Naive thymus-derived CD8-positive, alpha-beta T cell (primary cell): ENCODE results near the gene C19orf33. TPM values are rescaled to one million over a fixed set of nuclear protein-coding genes. Genes with fewer than 3 reads are reported as not detected.
"Not testable (repeated sequence)": the region's sequence is repeated elsewhere in the genome, so short reads cannot be mapped to it uniquely, and the experiment has no call there.

ENCODE experiments used
- ATAC-seq, 2 donors: fragments of 150-1000 bp; cut with Tn5 transposase in 1 of 2; sonication (Bioruptor Pico), chemical (Tn5 transposase) in 1 of 2; 1 replicate in 1 of 2; 2 replicates in 1 of 2; pipeline ENCODE4 v1.10.0; 2021; ENCODE audit warnings: mild to moderate bottlenecking in 2 of 2, moderate library complexity in 2 of 2
- POLR2A ChIA-PET: fragments of 350-600 bp; sonication (Branson Sonifier 250); formaldehyde crosslinking; loops from one replicate; lab custom pipeline; 2021; ENCODE audit warnings: antibody characterized with exemption; lab: Charles Lee
- DNase-seq, 10 donors: peaks; one replicate each; pipeline versions ENCODE4 v3.0.0 to v3.0.0-alpha.2; 2020 to 2022
- H3K27ac Mint-ChIP-seq, 10 donors: one replicate each; pipeline ENCODE4 v1.8.0; 2020 to 2022; ENCODE audit warnings: mild to moderate bottlenecking in 10 of 10, mixed read lengths in 10 of 10, moderate library complexity in 4 of 10, inconsistent platforms in 1 of 10
- H3K27me3 Mint-ChIP-seq, 5 donors: one replicate each; pipeline ENCODE4 v1.8.0; 2021 to 2022; ENCODE audit warnings: mixed read lengths in 5 of 5
- H3K36me3 Mint-ChIP-seq, 3 donors: one replicate each; pipeline ENCODE4 v1.8.0; 2020 to 2022; ENCODE audit warnings: mixed read lengths in 3 of 3, mild to moderate bottlenecking in 2 of 3, inconsistent platforms in 1 of 3
- H3K4me1 Mint-ChIP-seq, 4 donors: one replicate each; pipeline ENCODE4 v1.8.0; 2021 to 2022; ENCODE audit warnings: mixed read lengths in 4 of 4
- H3K4me3 Mint-ChIP-seq, 10 donors: one replicate each; pipeline ENCODE4 v1.8.0; 2020 to 2022; ENCODE audit warnings: mild to moderate bottlenecking in 10 of 10, mixed read lengths in 10 of 10, moderate library complexity in 6 of 10, inconsistent platforms in 1 of 10
- H3K9me3 Mint-ChIP-seq, 9 donors: one replicate each; pipeline ENCODE4 v1.8.0; 2020 to 2022; ENCODE audit warnings: mixed read lengths in 9 of 9, mild to moderate bottlenecking in 3 of 9, inconsistent platforms in 1 of 9, moderate library complexity in 1 of 9
- polyA plus RNA-seq, 3 donors: library from polyadenylated mRNA; unstranded; fragments of 300-500 nt; fragmentation: Illumina TruSeq; gene quantifications; one replicate each; pipeline ENCODE4 v1.2.3, GENCODE V29; 2021
- total RNA-seq, 8 experiments: library from RNA in 2 of 8; stranded (reverse) in 2 of 8; gene quantifications; one replicate each; pipeline ENCODE4 v1.2.3 and lab custom pipeline; 2021 to 2026

The C19orf33 gene
- total and polyA plus RNA-seq, 5 experiments from 2014 or later, result 1.1 to 1.2 TPM; not detected in 3

GRCh38 chr19:38335949-38336637 lies 32.0 kb downstream of the C19orf33 start:
- Mint-ChIP-seq H3K4me1 (peaks cover 12 to 32% (median 22%) of the 10 kb centered on the region in 4 donors), H3K36me3 (no peaks in the 10 kb centered on the region), H3K27me3 (no peaks in the 10 kb centered on the region), H3K4me3 (peak overlapping the region; percentile 88 to 99 (median 94)), H3K9me3 (no peaks in the 10 kb centered on the region), H3K27ac (peak overlapping the region; percentile 88 to 100 (median 98))
- POLR2A ChIA-PET, result interaction anchor here (0.7 to 4.1 kb wide), 10 partner anchors 18 to 434 kb away, joined by 3 to 56 read pairs (median 4); partner anchors contain the start of genes EIF3K, FAM98C, MAP4K1 and PSMD8
- ATAC-seq (peak; percentile 69 to 75), DNase-seq (peak; percentile 85 to 95 (median 92))

- Mint-ChIP-seq H3K4me1 (peaks cover 12 to 35% (median 22%) of the 10 kb centered on the region in 4 donors), H3K27ac (peak overlapping the region; percentile 88 to 100 (median 98)), H3K9me3 (no peaks in the 10 kb centered on the region), H3K4me3 (peak overlapping the region; percentile 88 to 99 (median 94)), H3K27me3 (no peaks in the 10 kb centered on the region), H3K36me3 (no peaks in the 10 kb centered on the region)
- POLR2A ChIA-PET, result interaction anchor here (1.1 to 4.1 kb wide), 7 partner anchors 20 to 429 kb away, joined by 3 to 56 read pairs (median 7); partner anchors contain the start of genes FAM98C, PSMD8, SIPA1L3 and WDR87
- peak; percentile 57 to 61 for ATAC-seq
- DNase-seq, result peak; percentile 89 to 97 (median 92)
Measured at GRCh38 chr19:38336638-38337359, 32.7 kb downstream of the C19orf33 start.

- DNase-seq (peak in 1 of 10 donors; percentile 64), ATAC-seq (no peak)
- H3K9me3 Mint-ChIP-seq, result no peaks in the 10 kb centered on the region
- H3K4me3 Mint-ChIP-seq, result peak overlapping the region; percentile 88 to 99 (median 94)
- no peaks in the 10 kb centered on the region for H3K36me3 Mint-ChIP-seq
- POLR2A ChIA-PET, result interaction anchor here (1.8 to 4.1 kb wide), 3 partner anchors 38 to 430 kb away, joined by 7 to 56 read pairs (median 9); partner anchors contain the start of genes FAM98C, PSMD8, SIPA1L3 and WDR87
- peak overlapping the region; percentile 88 to 100 (median 98) for H3K27ac Mint-ChIP-seq
- no peaks in the 10 kb centered on the region for H3K27me3 Mint-ChIP-seq
- peaks cover 12 to 35% (median 22%) of the 10 kb centered on the region in 4 donors for H3K4me1 Mint-ChIP-seq
Measured at GRCh38 chr19:38337360-38337653, 33.3 kb downstream of the C19orf33 start.

GRCh38 chr19:38339011-38339410 lies 35.0 kb downstream of the C19orf33 start:
- Mint-ChIP-seq H3K4me1 (peaks cover 12 to 35% (median 22%) of the 10 kb centered on the region in 4 donors), H3K4me3 (peak overlapping the region in 5 of 10 donors; percentile 22 to 62 (median 38)), H3K27ac (peak overlapping the region in 4 of 10 donors; percentile 46 to 68 (median 49))
- ATAC-seq, H3K27me3 Mint-ChIP-seq, H3K9me3 Mint-ChIP-seq, H3K36me3 Mint-ChIP-seq, DNase-seq: not testable (repeated sequence)
- POLR2A ChIA-PET, result interaction anchor here (2.1 kb wide), 1 partner anchor 64 kb away, joined by 9 read pairs; the partner anchor contains the start of gene FAM98C

GRCh38 chr19:38340927-38341326 lies 36.9 kb downstream of the C19orf33 start:
- Mint-ChIP-seq H3K9me3 (no peaks in the 10 kb centered on the region), H3K4me1 (peaks cover 15 to 30% (median 22%) of the 10 kb centered on the region in 4 donors), H3K4me3 (no peak overlapping the region), H3K27me3 (no peaks in the 10 kb centered on the region), H3K36me3 (peaks cover 0 to under 1% (median 0%) of the 10 kb centered on the region in 3 donors), H3K27ac (no peak overlapping the region)
- POLR2A ChIA-PET, result no interaction called here
- no peak for ATAC-seq
- no peak for DNase-seq

- H3K4me3 Mint-ChIP-seq, result no peak overlapping the region
- no peaks in the 10 kb centered on the region for H3K9me3 Mint-ChIP-seq
- POLR2A ChIA-PET, result no interaction called here
- H3K4me1 Mint-ChIP-seq, result peaks cover 0 to 4% (median 0%) of the 10 kb centered on the region in 4 donors
- H3K27me3 Mint-ChIP-seq, result no peaks in the 10 kb centered on the region
- H3K27ac Mint-ChIP-seq, result no peak overlapping the region
- ATAC-seq (no peak), DNase-seq (no peak)
- peaks cover 0 to 3% (median 0%) of the 10 kb centered on the region in 3 donors for H3K36me3 Mint-ChIP-seq
Measured at GRCh38 chr19:38346837-38347236, 42.8 kb downstream of the C19orf33 start.

GRCh38 chr19:38350883-38351282 lies 46.8 kb downstream of the C19orf33 start:
- Mint-ChIP-seq H3K9me3 (no peaks in the 10 kb centered on the region), H3K4me1 (peaks cover 0 to 3% (median 0%) of the 10 kb centered on the region in 4 donors), H3K27ac (no peak overlapping the region), H3K4me3 (no peak overlapping the region), H3K27me3 (peaks cover 0 to 1% (median 0%) of the 10 kb centered on the region in 5 donors), H3K36me3 (peaks cover 0 to 3% (median 0%) of the 10 kb centered on the region in 3 donors)
- POLR2A ChIA-PET, result interaction anchor here (1.2 kb wide), 1 partner anchor 37 kb away, joined by 3 read pairs; the partner anchor contains the start of gene GGN
- ATAC-seq (no peak), DNase-seq (no peak)

- Mint-ChIP-seq H3K27me3 (peaks cover 0 to 2% (median 0%) of the 10 kb centered on the region in 5 donors), H3K27ac (peak overlapping the region in 1 of 10 donors; percentile 17), H3K9me3 (no peaks in the 10 kb centered on the region), H3K4me1 (peaks cover 0 to 2% (median 0%) of the 10 kb centered on the region in 4 donors), H3K36me3 (no peaks in the 10 kb centered on the region), H3K4me3 (no peak overlapping the region)
- POLR2A ChIA-PET, result interaction anchor here (0.7 to 1.2 kb wide), 2 partner anchors 36 to 160 kb away, joined by 3 read pairs; partner anchors contain the start of gene GGN
- ATAC-seq (no peak), DNase-seq (no peak)
Measured at GRCh38 chr19:38351865-38352395, 47.9 kb downstream of the C19orf33 start.

GRCh38 chr19:38352611-38353010 lies 48.6 kb downstream of the C19orf33 start:
- H3K4me3 Mint-ChIP-seq, result no peak overlapping the region
- H3K27me3 Mint-ChIP-seq, result peaks cover 0 to 2% (median 0%) of the 10 kb centered on the region in 5 donors
- ATAC-seq (no peak), DNase-seq (no peak)
- POLR2A ChIA-PET, result no interaction called here
- peaks cover 0 to 2% (median 0%) of the 10 kb centered on the region in 4 donors for H3K4me1 Mint-ChIP-seq
- H3K36me3 Mint-ChIP-seq, result no peaks in the 10 kb centered on the region
- H3K27ac Mint-ChIP-seq, result no peak overlapping the region
- H3K9me3 Mint-ChIP-seq, result no peaks in the 10 kb centered on the region

Other genes starting within 250 kb of the C19orf33 start
- gene DPF1, start 80.0 kb upstream of the C19orf33 start, total RNA-seq, result not detected
- gene DPF1, start 80.0 kb upstream of the C19orf33 start, polyA plus RNA-seq, result not detected
- 1 to 10 TPM in 1 of 2 experiments, under 1 TPM in 1; 0.94 to 1.2 TPM for gene PPP1R14A, start 47.9 kb upstream of the C19orf33 start, total RNA-seq
- not detected for gene PPP1R14A, start 47.9 kb upstream of the C19orf33 start, polyA plus RNA-seq
- 10 to 100 TPM; 49.6 to 50.5 TPM for gene SPINT2, start 39.7 kb upstream of the C19orf33 start, total RNA-seq
- 100 to 1,000 TPM; 139 to 162 (median 158) TPM for gene SPINT2, start 39.7 kb upstream of the C19orf33 start, polyA plus RNA-seq
- gene YIF1B, start 11.7 kb downstream of the C19orf33 start, total RNA-seq, result 10 to 100 TPM; 33.7 to 36.4 TPM
- 10 to 100 TPM; 40.7 to 47.8 (median 44.9) TPM for gene YIF1B, start 11.7 kb downstream of the C19orf33 start, polyA plus RNA-seq
- 1 to 10 TPM; 6.6 to 6.8 TPM for gene KCNK6, start 15.6 kb downstream of the C19orf33 start, total RNA-seq
- gene KCNK6, start 15.6 kb downstream of the C19orf33 start, polyA plus RNA-seq, result 1 to 10 TPM; 1.1 to 3.1 (median 1.2) TPM
- 10 to 100 TPM; 23.5 to 24.5 TPM for gene CATSPERG, start 31.6 kb downstream of the C19orf33 start, total RNA-seq
- 1 to 10 TPM in 2 of 3 donors, under 1 TPM in 1; 0.76 to 6.6 (median 2.9) TPM for gene CATSPERG, start 31.6 kb downstream of the C19orf33 start, polyA plus RNA-seq
- 10 to 100 TPM; 73.8 to 80.7 TPM for gene PSMD8, start 70.3 kb downstream of the C19orf33 start, total RNA-seq
- 100 to 1,000 TPM; 137 to 139 (median 137) TPM for gene PSMD8, start 70.3 kb downstream of the C19orf33 start, polyA plus RNA-seq
- not detected for gene GGN, start 83.8 kb downstream of the C19orf33 start, total RNA-seq
- gene GGN, start 83.8 kb downstream of the C19orf33 start, polyA plus RNA-seq, result not detected
- gene SPRED3, start 84.4 kb downstream of the C19orf33 start, total RNA-seq, result 1 to 10 TPM; 1.8 to 2.6 TPM
- under 1 TPM in 2 of 3 donors, not detected in 1; 0.02 to 0.16 TPM for gene SPRED3, start 84.4 kb downstream of the C19orf33 start, polyA plus RNA-seq
- 10 to 100 TPM; 39.6 to 45.0 TPM for gene FAM98C, start 98.8 kb downstream of the C19orf33 start, total RNA-seq
- 10 to 100 TPM; 12.6 to 15.5 (median 15.4) TPM for gene FAM98C, start 98.8 kb downstream of the C19orf33 start, polyA plus RNA-seq
- gene RASGRP4, start 122.0 kb downstream of the C19orf33 start, total RNA-seq, result not detected
- under 1 TPM in 1 of 3 donors, not detected in 2; 0.07 TPM for gene RASGRP4, start 122.0 kb downstream of the C19orf33 start, polyA plus RNA-seq
- 1 to 10 TPM in 1 of 2 experiments, under 1 TPM in 1; 0.93 to 1.3 TPM for gene RYR1, start 129.4 kb downstream of the C19orf33 start, total RNA-seq
- gene RYR1, start 129.4 kb downstream of the C19orf33 start, polyA plus RNA-seq, result under 1 TPM in 1 of 3 donors, not detected in 2; 0.07 TPM